C4-2B (cell line): ENCODE results near the gene GTF2H3.

Experiments used
- H3K27ac ChIP-seq: fragments of 450-650 bp; 2 replicates; pipeline ENCODE4 v1.5.1; 2017
- CTCF ChIP-seq: fragments of 450-650 bp; conservative IDR thresholded peaks from 2 replicates; pipeline ENCODE4 v1.5.1; 2017; ENCODE audit warnings: mild to moderate bottlenecking
- ZFX ChIP-seq: fragments of 450-650 bp; IDR thresholded peaks from 2 replicates; pipeline ENCODE4 v1.6.1; 2017

The GTF2H3 gene

GRCh38 chr12:123667771-123668170, 34.1 kb downstream of the GTF2H3 start:
- no peak for TF ChIP-seq ZFX
- no peak for TF ChIP-seq CTCF
- no peak overlapping the region for H3K27ac ChIP-seq

- TF ChIP-seq CTCF, result no peak
- peak; percentile 63 for TF ChIP-seq ZFX
- H3K27ac ChIP-seq, result peak within 1 kb of the TSS; percentile 50
These were observed 37.5 kb downstream of the GTF2H3 start, which contains the start of gene TCTN2 for GRCh38 chr12:123670882-123671728. Gene TCTN2 (plus strand): TSS chr12:123671113. CDS start chr12:123671241, 128 bp downstream.

GRCh38 chr12:123671876-123672275, 38.2 kb downstream of the GTF2H3 start:
- TF ChIP-seq CTCF (no peak), ZFX (no peak)
- no peak overlapping the region for H3K27ac ChIP-seq

- TF ChIP-seq ZFX (no peak), CTCF (no peak)
- no peak overlapping the region for H3K27ac ChIP-seq
These were observed 41.8 kb downstream of the GTF2H3 start for GRCh38 chr12:123675436-123675835.

GRCh38 chr12:123676616-123677320, 43.1 kb downstream of the GTF2H3 start:
- TF ChIP-seq CTCF (no peak), ZFX (no peak)

GRCh38 chr12:123678981-123679380, 45.4 kb downstream of the GTF2H3 start:
- no peak overlapping the region for H3K27ac ChIP-seq
- no peak for TF ChIP-seq CTCF
- TF ChIP-seq ZFX, result no peak

More at GRCh38 chr12:123676616-123677320, 43.1 kb downstream of the GTF2H3 start:
- H3K27ac ChIP-seq, result no peak overlapping the region

- TF ChIP-seq CTCF (no peak), ZFX (no peak)
- no peak overlapping the region for H3K27ac ChIP-seq
These were observed 48.0 kb downstream of the GTF2H3 start for GRCh38 chr12:123681605-123682004.
